GM18909 (cell line): ENCODE data around the gene UBA6.
"Not testable (repeated sequence)": the region's sequence is repeated elsewhere in the genome, so short reads cannot be mapped to it uniquely, and the experiment has no call there.

Experiments
- ATAC-seq: cut with Tn5 transposase; IDR thresholded peaks from one replicate; pipeline ENCODE4 v1.9.1; 2021; ENCODE audit warnings: mild to moderate bottlenecking; ENCODE audit not compliant: unreplicated experiment, poor library complexity

Gene UBA6

GRCh38 chr4:67700738-67701516 lies at the start of gene UBA6:
Gene UBA6, minus strand, starts transcription at chr4:67701155. Its CDS starts 36 bp downstream, at chr4:67701119.
- ATAC-seq, result peak; percentile 98

DNA sequence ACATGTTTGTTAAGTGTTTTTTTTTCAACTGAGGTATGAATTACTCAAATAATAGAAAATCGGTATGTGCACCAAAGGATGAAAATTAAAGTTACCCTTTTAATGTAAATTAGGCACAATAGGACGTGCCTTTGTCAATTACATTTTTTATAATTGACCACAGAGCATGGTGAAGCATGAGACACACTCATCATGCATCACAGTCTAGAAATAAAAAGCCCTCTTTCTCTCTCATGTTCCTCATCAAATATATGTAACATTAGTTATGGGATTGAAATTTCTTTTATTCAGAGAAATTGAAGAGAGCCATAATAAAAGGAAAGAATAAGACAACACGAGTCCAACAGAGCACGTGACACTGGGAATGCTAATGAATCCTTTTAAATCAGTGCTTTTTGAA lies 49.7 kb upstream of the UBA6 start:
- ATAC-seq, result no peak

GRCh38 chr4:67749286-67749685 lies 48.3 kb upstream of the UBA6 start:
- ATAC-seq, result no peak

DNA sequence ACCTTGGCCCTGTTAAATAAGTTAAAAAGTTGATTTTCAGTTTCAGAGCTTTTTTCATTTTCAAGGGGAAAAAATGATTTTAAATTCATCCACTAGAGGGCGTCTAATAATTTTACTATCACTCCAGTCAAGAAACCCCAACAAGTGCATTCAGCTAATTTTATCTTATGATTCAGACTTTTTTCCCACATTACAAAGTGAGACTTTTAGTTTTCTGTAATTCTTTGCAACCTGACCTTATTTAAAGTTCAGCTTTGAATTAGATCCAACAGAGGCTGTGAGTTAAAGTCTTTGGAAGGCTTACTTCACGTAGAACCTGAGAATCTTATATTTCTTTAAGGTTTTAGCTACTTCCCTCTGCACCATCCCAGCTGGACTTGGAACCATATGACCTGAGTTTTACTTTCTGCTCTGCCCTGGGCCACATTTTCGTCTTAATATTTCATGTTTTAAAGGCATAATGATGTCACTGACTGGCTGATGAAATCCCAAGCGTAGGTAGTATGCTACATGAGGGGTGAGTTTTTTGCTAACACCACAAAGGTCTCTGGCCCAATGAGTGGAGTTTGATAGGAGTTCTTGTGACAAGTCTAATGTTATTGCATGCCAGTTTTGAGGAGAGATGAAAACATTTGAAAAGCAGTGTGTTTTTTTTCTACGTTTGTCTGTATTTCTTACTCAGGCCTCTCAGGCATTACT lies 46.0 kb upstream of the UBA6 start:
- no peak for ATAC-seq

DNA sequence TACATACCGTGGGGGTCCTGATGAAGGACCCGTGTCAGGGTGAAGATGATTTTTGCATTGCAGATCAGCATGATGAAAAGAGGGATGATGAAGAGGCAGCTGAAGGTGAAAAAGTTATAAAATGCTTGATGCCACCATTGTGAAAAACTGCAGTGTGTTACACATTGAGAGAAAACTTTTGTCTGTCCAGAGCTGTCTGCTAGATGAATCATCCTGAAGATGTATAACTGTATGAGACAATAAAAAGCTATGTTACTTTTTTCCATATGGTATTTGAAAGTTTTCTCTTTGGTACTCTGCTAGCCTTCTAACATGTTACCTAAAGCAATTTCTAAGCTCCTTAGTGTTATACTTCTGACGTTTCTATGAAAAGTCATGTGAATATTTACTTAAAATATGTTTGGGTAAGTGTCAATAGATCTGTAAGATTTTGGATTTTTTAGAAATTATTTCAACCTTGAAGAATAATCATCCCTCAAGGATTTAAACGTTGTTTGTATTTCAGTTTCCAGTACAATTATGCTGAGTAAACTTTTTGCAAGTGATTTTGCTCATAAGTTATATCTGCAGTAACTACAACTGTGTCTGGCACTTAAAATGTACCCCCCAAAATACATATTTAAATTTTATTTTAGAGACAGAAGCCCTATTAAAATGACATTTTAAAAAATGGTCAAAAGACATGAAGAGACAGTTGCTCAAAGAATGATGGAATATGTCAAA lies 43.8 kb upstream of the UBA6 start:
- ATAC-seq, result no peak

- ATAC-seq, result no peak
These were observed 42.2 kb upstream of the UBA6 start for GRCh38 chr4:67743194-67743593.

- no peak for ATAC-seq
These were observed 35.3 kb upstream of the UBA6 start for GRCh38 chr4:67736262-67736661.

- ATAC-seq, result no peak
These were observed 34.4 kb upstream of the UBA6 start for GRCh38 chr4:67735325-67735724.

GRCh38 chr4:67730511-67730910 lies 29.6 kb upstream of the UBA6 start:
- ATAC-seq, result not testable (repeated sequence)

DNA sequence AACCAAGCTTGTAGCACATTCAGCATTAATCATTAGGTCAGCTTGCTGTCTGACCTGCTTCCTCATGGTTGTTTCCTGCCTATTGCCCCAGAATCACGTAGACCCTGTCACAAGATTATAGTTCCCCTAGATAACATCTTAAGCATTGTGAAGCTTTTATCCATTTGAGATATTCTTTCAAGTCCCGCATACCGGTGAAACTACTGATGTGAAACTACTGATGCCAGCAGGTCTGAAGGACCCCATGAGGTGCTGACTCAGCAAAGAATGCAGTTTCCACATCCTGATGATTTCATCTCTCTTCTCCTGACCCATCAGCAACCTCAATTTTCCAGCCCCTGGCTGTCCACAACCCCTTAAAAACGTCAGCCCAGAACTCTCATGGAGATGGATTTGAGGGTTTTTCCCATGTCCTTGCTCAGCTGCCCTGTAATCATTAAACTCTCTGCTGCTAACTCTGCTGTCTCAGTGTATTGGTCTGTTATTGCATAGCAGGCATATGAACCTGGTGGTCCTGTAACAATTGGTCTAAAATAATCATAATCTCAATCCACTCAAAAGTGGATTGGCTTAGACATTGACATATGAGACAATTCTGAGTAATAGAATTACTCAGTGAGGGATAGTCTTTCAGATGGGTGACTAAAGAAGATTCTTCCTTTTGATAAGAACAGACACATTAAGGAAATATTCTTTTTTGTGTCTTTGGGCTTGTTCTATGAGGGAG lies 26.3 kb upstream of the UBA6 start:
- no peak for ATAC-seq

- ATAC-seq, result no peak
These were observed 25.0 kb upstream of the UBA6 start for GRCh38 chr4:67725981-67726380.

- ATAC-seq, result no peak
These were observed 24.2 kb upstream of the UBA6 start for GRCh38 chr4:67725132-67725531.

DNA sequence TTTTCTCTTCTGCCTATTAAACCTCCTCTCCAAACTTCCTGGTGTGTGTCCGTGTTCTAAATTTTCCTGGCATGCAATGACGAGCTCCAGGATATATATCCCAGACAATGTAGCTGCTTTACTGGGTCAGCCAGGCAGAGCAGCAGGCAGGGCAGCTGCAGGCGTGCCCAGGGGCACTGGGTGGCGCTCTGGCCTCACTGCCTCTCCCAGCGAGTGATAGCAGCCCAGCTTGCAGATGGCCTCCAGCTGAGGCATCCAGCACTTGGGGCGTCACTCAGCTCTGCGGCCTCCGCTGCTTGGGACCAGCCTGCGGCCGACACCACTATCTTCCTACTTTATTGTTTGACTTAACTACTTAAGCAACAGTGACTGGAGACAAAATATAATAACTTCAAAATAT lies 23.0 kb upstream of the UBA6 start:
- no peak for ATAC-seq

- no peak for ATAC-seq
These were observed 22.4 kb upstream of the UBA6 start for GRCh38 chr4:67723341-67723740.

- ATAC-seq, result no peak
These were observed 21.0 kb upstream of the UBA6 start for GRCh38 chr4:67721770-67722597.

DNA sequence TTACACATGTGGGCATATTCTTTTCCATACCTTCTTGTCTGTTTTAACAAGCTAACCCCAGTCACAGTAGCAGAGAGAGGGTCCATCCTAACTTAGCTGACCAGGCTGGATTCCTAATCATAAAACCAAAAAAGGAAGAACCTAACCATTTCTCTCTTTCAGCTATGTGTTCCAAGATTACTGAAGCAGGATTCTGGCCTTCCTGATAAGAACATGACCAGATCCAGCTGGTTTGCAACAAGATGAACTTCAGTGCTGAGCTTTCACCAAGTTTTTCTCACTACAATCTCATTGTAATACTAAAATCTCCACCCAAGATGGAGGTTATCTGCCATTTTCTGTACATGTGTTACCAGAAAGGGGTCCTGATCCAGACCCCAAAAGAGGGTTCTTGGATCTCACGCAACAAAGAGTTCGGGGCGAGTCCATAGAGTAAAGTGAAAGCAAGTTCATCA lies 20.4 kb upstream of the UBA6 start:
- no peak for ATAC-seq

GRCh38 chr4:67719953-67720617 lies 19.1 kb upstream of the UBA6 start:
- ATAC-seq, result no peak

- no peak for ATAC-seq
These were observed 17.9 kb upstream of the UBA6 start for GRCh38 chr4:67718848-67719247.

- ATAC-seq, result no peak
These were observed 16.6 kb upstream of the UBA6 start for GRCh38 chr4:67717586-67717985.
